ENCODE data around the gene ALKBH6. TPM values are rescaled to one million over a fixed set of nuclear protein-coding genes. Genes with fewer than 3 reads are reported as not detected.

The ALKBH6 gene
- total RNA-seq, 4 donors from 2014 or later, result 16.7 to 31.1 (median 18.6) TPM

DNA sequence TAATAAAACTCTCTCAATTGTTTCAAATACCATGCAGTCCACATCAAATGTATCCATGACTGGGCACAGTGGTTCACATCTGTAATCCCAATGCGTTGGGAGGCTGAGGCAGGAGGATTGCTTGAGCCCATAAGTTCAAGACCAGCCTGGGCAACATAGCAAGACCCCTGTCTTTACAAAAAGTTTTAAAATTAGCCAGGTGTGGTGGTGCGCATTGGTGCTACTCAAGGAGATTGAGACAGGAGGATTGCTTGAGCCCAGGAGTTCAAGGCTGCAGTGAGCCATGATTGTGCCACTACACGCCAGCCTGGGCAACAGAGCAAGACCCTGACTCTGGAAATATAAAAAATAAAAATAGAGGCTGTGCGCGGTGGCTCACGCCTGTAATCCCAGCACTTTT, 13.7 kb upstream of the ALKBH6 start:
- no peak for TF ChIP-seq CTCF (IDR thresholded peaks at IDR 0.05; ENCODE audit: low read depth)

- TF ChIP-seq CTCF (IDR thresholded peaks at IDR 0.05; ENCODE audit: low read depth), result no peak
Measured at GRCh38 chr19:36026091-36026876, 12.3 kb upstream of the ALKBH6 start.

DNA sequence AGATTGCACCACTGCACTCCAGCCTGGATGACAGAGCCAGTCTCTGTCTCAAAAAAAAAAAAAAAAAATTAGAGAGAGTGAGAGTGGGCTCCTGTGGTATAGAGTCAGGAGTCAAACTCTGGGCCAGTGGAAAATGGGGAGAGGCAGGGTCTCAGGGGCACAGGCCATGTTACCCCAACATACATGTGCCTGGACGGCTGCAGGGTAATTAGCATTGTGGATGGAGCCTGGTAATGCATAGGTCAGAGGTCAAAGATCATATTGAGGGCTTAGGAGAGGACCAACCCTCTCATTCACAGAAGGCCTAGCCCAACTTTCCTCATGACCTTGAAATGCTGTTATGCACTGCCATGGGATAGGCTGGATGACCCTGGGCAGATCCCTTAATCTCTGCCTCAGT, 11.5 kb upstream of the ALKBH6 start:
- TF ChIP-seq CTCF (IDR thresholded peaks at IDR 0.05; ENCODE audit: low read depth), result no peak

- no peak for TF ChIP-seq CTCF (IDR thresholded peaks at IDR 0.05; ENCODE audit: low read depth)
Measured at GRCh38 chr19:36023432-36023831, 9.4 kb upstream of the ALKBH6 start.

- TF ChIP-seq CTCF (IDR thresholded peaks at IDR 0.05; ENCODE audit: low read depth), result no peak
Measured at GRCh38 chr19:36019061-36019670, 5.2 kb upstream of the ALKBH6 start.

DNA sequence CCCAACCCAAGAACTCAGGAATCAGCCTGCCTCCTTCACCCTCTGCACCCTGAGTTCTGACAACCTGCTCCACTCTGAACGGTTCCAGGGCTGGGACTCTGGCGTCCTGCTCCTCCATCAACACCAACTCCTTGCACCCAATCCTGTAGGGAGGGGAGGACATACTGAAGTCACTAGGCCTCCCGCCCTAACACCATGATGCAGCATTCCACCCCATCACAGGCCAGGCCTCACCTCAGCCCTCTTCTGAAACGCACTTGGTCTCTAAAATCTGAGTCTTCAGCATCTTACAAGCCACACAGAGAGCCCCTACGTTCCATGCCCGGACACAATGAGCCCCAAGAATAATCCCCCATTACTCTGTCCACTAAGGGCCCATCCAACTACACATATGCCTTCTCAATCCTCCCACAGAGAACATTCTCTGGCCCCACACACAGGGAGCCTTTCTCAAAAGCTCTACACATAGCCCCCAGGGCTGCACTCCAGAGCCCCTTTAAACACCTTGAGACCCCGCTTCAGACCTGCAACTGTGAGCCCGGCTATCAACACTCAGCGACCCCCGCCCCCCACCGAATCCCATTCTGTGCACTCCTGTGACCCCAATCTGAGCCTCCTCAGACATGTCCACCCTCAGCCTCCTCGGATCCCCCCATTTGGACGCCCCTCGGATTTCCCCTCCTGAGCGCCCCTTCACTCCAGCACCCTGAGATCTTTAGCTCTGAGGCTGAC, 567 bp downstream of the ALKBH6 start:
- no peak for TF ChIP-seq CTCF (IDR thresholded peaks at IDR 0.05; ENCODE audit: low read depth)

DNA sequence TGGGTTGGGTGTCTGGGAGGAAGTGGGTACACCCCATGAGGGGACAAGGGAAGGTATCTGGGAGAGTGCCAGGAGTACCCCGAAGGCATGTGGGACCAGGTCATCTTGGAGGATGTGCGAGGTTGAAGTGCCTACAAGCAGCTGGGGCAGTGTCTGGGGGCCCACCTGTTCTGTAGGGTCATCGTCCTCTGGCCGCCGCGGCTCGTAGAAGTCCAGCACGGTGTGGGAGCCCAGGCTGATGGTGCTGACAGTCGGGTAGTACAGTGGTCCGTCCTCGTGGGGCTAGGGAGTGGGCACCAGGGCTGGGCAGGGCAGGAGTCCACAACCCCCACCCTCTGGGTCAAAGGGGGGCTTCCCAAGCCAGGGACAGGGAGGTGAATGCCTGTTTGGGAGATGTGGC, 3.6 kb downstream of the ALKBH6 start:
- no peak for TF ChIP-seq CTCF (IDR thresholded peaks at IDR 0.05; ENCODE audit: low read depth)
